ENCODE data around the gene SLC16A5. TPM values are rescaled to one million over a fixed set of nuclear protein-coding genes. Genes with fewer than 3 reads are reported as not detected.
"Not testable (repeated sequence)": the region's sequence is repeated elsewhere in the genome, so short reads cannot be mapped to it uniquely, and the experiment has no call there.

The SLC16A5 gene
- total RNA-seq, 1 donor from 2014 or later: 6.8 TPM

- H3K27ac Mint-ChIP-seq; DNase-seq; intact Hi-C loops (cut with micrococcal nuclease); H3K27me3 Mint-ChIP-seq; H3K4me3 Mint-ChIP-seq; H3K36me3 Mint-ChIP-seq (ENCODE audit: low read depth); H3K9me3 Mint-ChIP-seq: not testable (repeated sequence)
- H3K4me1 Mint-ChIP-seq: peaks cover 12% of the 10 kb centered on the region
Observed at GRCh38 chr17:75071478-75072271, 16.1 kb upstream of the SLC16A5 start.

- H3K27ac Mint-ChIP-seq; H3K9me3 Mint-ChIP-seq; H3K27me3 Mint-ChIP-seq; DNase-seq; H3K36me3 Mint-ChIP-seq (ENCODE audit: low read depth); H3K4me3 Mint-ChIP-seq; intact Hi-C loops (cut with micrococcal nuclease): not testable (repeated sequence)
- H3K4me1 Mint-ChIP-seq: peaks cover 13% of the 10 kb centered on the region
Observed at GRCh38 chr17:75072909-75073308, 14.8 kb upstream of the SLC16A5 start.

- Mint-ChIP-seq H3K27me3 (no peaks in the 10 kb centered on the region), H3K36me3 (ENCODE audit: low read depth) (no peaks in the 10 kb centered on the region), H3K4me3 (no peak overlapping the region), H3K9me3 (no peaks in the 10 kb centered on the region), H3K4me1 (peaks cover 12% of the 10 kb centered on the region), H3K27ac (no peak overlapping the region)
- intact Hi-C loops (cut with micrococcal nuclease): no loop called here
- no peak for DNase-seq
Observed at GRCh38 chr17:75073618-75074047, 14.1 kb upstream of the SLC16A5 start.

GRCh38 chr17:75074532-75074931 lies 13.2 kb upstream of the SLC16A5 start:
- Mint-ChIP-seq H3K27me3 (no peaks in the 10 kb centered on the region), H3K4me3 (no peak overlapping the region), H3K36me3 (ENCODE audit: low read depth) (no peaks in the 10 kb centered on the region), H3K27ac (no peak overlapping the region), H3K9me3 (no peaks in the 10 kb centered on the region), H3K4me1 (peaks cover 14% of the 10 kb centered on the region)
- DNase-seq: no peak
- intact Hi-C loops (cut with micrococcal nuclease): no loop called here

GRCh38 chr17:75075597-75076336 lies 12.0 kb upstream of the SLC16A5 start:
- no peaks in the 10 kb centered on the region for H3K27me3 Mint-ChIP-seq
- intact Hi-C loops (cut with micrococcal nuclease): no loop called here
- no peaks in the 10 kb centered on the region for H3K36me3 Mint-ChIP-seq (ENCODE audit: low read depth)
- no peak for DNase-seq
- H3K4me3 Mint-ChIP-seq: no peak overlapping the region
- no peaks in the 10 kb centered on the region for H3K9me3 Mint-ChIP-seq
- no peak overlapping the region for H3K27ac Mint-ChIP-seq
- peaks cover 14% of the 10 kb centered on the region for H3K4me1 Mint-ChIP-seq

- DNase-seq: no peak
- H3K27ac Mint-ChIP-seq: no peak overlapping the region
- no peaks in the 10 kb centered on the region for H3K36me3 Mint-ChIP-seq (ENCODE audit: low read depth)
- no peaks in the 10 kb centered on the region for H3K27me3 Mint-ChIP-seq
- no peaks in the 10 kb centered on the region for H3K9me3 Mint-ChIP-seq
- H3K4me1 Mint-ChIP-seq: peaks cover 14% of the 10 kb centered on the region
- peak overlapping the region; percentile 74 for H3K4me3 Mint-ChIP-seq
- intact Hi-C loops (cut with micrococcal nuclease): no loop called here
Observed at GRCh38 chr17:75077072-75077495, 10.7 kb upstream of the SLC16A5 start.

GRCh38 chr17:75077496-75078283 lies 10.1 kb upstream of the SLC16A5 start:
- Mint-ChIP-seq H3K36me3 (ENCODE audit: low read depth) (no peaks in the 10 kb centered on the region), H3K27ac (peak overlapping the region; percentile 65)
- intact Hi-C loops (cut with micrococcal nuclease): no loop called here

GRCh38 chr17:75078284-75079022 lies 9.3 kb upstream of the SLC16A5 start:
- Mint-ChIP-seq H3K9me3 (no peaks in the 10 kb centered on the region), H3K4me1 (peaks cover 17% of the 10 kb centered on the region), H3K36me3 (ENCODE audit: low read depth) (no peaks in the 10 kb centered on the region), H3K4me3 (no peak overlapping the region), H3K27ac (no peak overlapping the region), H3K27me3 (no peaks in the 10 kb centered on the region)
- intact Hi-C loops (cut with micrococcal nuclease): no loop called here
- no peak for DNase-seq

More at GRCh38 chr17:75077496-75078283, 10.1 kb upstream of the SLC16A5 start:
- H3K9me3 Mint-ChIP-seq: no peaks in the 10 kb centered on the region
- peaks cover 16% of the 10 kb centered on the region for H3K4me1 Mint-ChIP-seq
- peak overlapping the region; percentile 74 for H3K4me3 Mint-ChIP-seq
- no peaks in the 10 kb centered on the region for H3K27me3 Mint-ChIP-seq
- peak; percentile 84 for DNase-seq

GRCh38 chr17:75079023-75079373 lies 8.8 kb upstream of the SLC16A5 start:
- Mint-ChIP-seq H3K9me3 (no peaks in the 10 kb centered on the region), H3K27ac (no peak overlapping the region)

GRCh38 chr17:75081611-75082540 lies 5.9 kb upstream of the SLC16A5 start:
- H3K36me3 Mint-ChIP-seq (ENCODE audit: low read depth): no peaks in the 10 kb centered on the region
- intact Hi-C loops (cut with micrococcal nuclease): no loop called here
- no peaks in the 10 kb centered on the region for H3K9me3 Mint-ChIP-seq
- no peak overlapping the region for H3K27ac Mint-ChIP-seq
- no peak for DNase-seq
- H3K4me3 Mint-ChIP-seq: no peak overlapping the region
- no peaks in the 10 kb centered on the region for H3K27me3 Mint-ChIP-seq
- H3K4me1 Mint-ChIP-seq: peaks cover 28% of the 10 kb centered on the region

More at GRCh38 chr17:75079023-75079373, 8.8 kb upstream of the SLC16A5 start:
- DNase-seq: no peak
- H3K36me3 Mint-ChIP-seq (ENCODE audit: low read depth): no peaks in the 10 kb centered on the region
- H3K4me1 Mint-ChIP-seq: peaks cover 19% of the 10 kb centered on the region
- intact Hi-C loops (cut with micrococcal nuclease): no loop called here
- no peaks in the 10 kb centered on the region for H3K27me3 Mint-ChIP-seq
- H3K4me3 Mint-ChIP-seq: no peak overlapping the region

GRCh38 chr17:75082683-75083082 lies 5.1 kb upstream of the SLC16A5 start:
- H3K27me3 Mint-ChIP-seq: no peaks in the 10 kb centered on the region
- H3K4me1 Mint-ChIP-seq: peaks cover 28% of the 10 kb centered on the region
- no peak for DNase-seq
- H3K36me3 Mint-ChIP-seq (ENCODE audit: low read depth): no peaks in the 10 kb centered on the region
- no peaks in the 10 kb centered on the region for H3K9me3 Mint-ChIP-seq
- no peak overlapping the region for H3K27ac Mint-ChIP-seq
- H3K4me3 Mint-ChIP-seq: no peak overlapping the region
- intact Hi-C loops (cut with micrococcal nuclease): no loop called here

- H3K4me1 Mint-ChIP-seq: peaks cover 28% of the 10 kb centered on the region
- DNase-seq: no peak
- no peaks in the 10 kb centered on the region for H3K27me3 Mint-ChIP-seq
- no peak overlapping the region for H3K27ac Mint-ChIP-seq
- no peak overlapping the region for H3K4me3 Mint-ChIP-seq
- intact Hi-C loops (cut with micrococcal nuclease): no loop called here
- H3K36me3 Mint-ChIP-seq (ENCODE audit: low read depth): no peaks in the 10 kb centered on the region
- no peaks in the 10 kb centered on the region for H3K9me3 Mint-ChIP-seq
Observed at GRCh38 chr17:75084039-75084660, 3.6 kb upstream of the SLC16A5 start.
